ENCODE measurements around the gene PAFAH2. TPM values are rescaled to one million over a fixed set of nuclear protein-coding genes. Genes with fewer than 3 reads are reported as not detected.
"Not testable (repeated sequence)": the region's sequence is repeated elsewhere in the genome, so short reads cannot be mapped to it uniquely, and the experiment has no call there.

Gene PAFAH2
- polyA plus RNA-seq, 1 donor, result 18.2 TPM

GRCh38 chr1:25985670-25986069 lies 12.2 kb downstream of the PAFAH2 start:
- DNase-seq, result no peak

GRCh38 chr1:25985171-25985570 lies 12.7 kb downstream of the PAFAH2 start:
- DNase-seq, result no peak

GRCh38 chr1:25979210-25979609 lies 18.7 kb downstream of the PAFAH2 start:
- DNase-seq, result no peak

GRCh38 chr1:25978403-25978802 lies 19.5 kb downstream of the PAFAH2 start:
- DNase-seq, result no peak

- DNase-seq, result no peak
These were observed 20.1 kb downstream of the PAFAH2 start for GRCh38 chr1:25977801-25978200.

- DNase-seq, result no peak
These were observed 24.1 kb downstream of the PAFAH2 start for GRCh38 chr1:25973610-25974321.

GRCh38 chr1:25971811-25972180 lies 26.1 kb downstream of the PAFAH2 start:
- no peak for DNase-seq

GRCh38 chr1:25971066-25971810 lies 26.6 kb downstream of the PAFAH2 start:
- no peak for DNase-seq

GRCh38 chr1:25967308-25967707 lies 30.6 kb downstream of the PAFAH2 start:
- DNase-seq, result no peak

GRCh38 chr1:25959611-25960010 lies 38.3 kb downstream of the PAFAH2 start:
- no peak for DNase-seq

- DNase-seq, result no peak
These were observed 39.4 kb downstream of the PAFAH2 start for GRCh38 chr1:25958465-25958864.

- no peak for DNase-seq
These were observed 42.3 kb downstream of the PAFAH2 start for GRCh38 chr1:25955553-25955952.

- no peak for DNase-seq
These were observed 43.5 kb downstream of the PAFAH2 start for GRCh38 chr1:25954282-25954938.

- peak; percentile 67 for DNase-seq
These were observed 44.9 kb downstream of the PAFAH2 start for GRCh38 chr1:25952841-25953401.

- no peak for DNase-seq
These were observed 49.2 kb downstream of the PAFAH2 start for GRCh38 chr1:25948641-25949040.

- DNase-seq, result no peak
These were observed 50.8 kb downstream of the PAFAH2 start for GRCh38 chr1:25947027-25947426.

GRCh38 chr1:25945761-25946160 lies 52.1 kb downstream of the PAFAH2 start:
- no peak for DNase-seq

GRCh38 chr1:25944986-25945385 lies 52.9 kb downstream of the PAFAH2 start:
- DNase-seq, result no peak

- not testable (repeated sequence) for DNase-seq
These were observed 54.4 kb downstream of the PAFAH2 start for GRCh38 chr1:25943511-25943910.

GRCh38 chr1:25936947-25937346 lies 60.9 kb downstream of the PAFAH2 start:
- DNase-seq, result no peak

- no peak for DNase-seq
These were observed 64.1 kb downstream of the PAFAH2 start for GRCh38 chr1:25933479-25934365.

Data from left kidney (tissue), 2 donors.